ENCODE results near the gene ZIM2. TPM values are rescaled to one million over a fixed set of nuclear protein-coding genes. Genes with fewer than 3 reads are reported as not detected.

Gene ZIM2
- total and polyA plus RNA-seq, 2 donors (not counting 1 experiment from before 2014, with no cell fraction given): not detected

GRCh38 chr19:56838909-56839651 lies 1.4 kb downstream of the ZIM2 start:
- ATAC-seq (ENCODE audit: low read depth) (peak; percentile 58), DNase-seq (peak; percentile 53)
- Histone ChIP-seq H3K9ac (ENCODE audit: low read length) (no peak overlapping the region), H4K20me1 (ENCODE audit: control insufficient read depth, insufficient read depth, low read length, poor library complexity, severe bottlenecking) (no peaks in the 10 kb centered on the region), H3K9me3 (ENCODE audit: control extremely low read depth in 1 of 3, control insufficient read depth in 2 of 3, insufficient read depth in 1 of 3, low read length in 2 of 3) (peaks cover 0 to 47% (median 17%) of the 10 kb centered on the region in 3 donors), H3K4me2 (replicated peaks; ENCODE audit: low read depth, low read length, poor library complexity, severe bottlenecking) (peak overlapping the region; percentile 26), H3K27me3 (replicated peaks in 1 of 4; ENCODE audit: control extremely low read depth in 1 of 4, control insufficient read depth in 3 of 4, insufficient read depth in 4 of 4, low read length in 3 of 4) (peaks cover 0 to 37% (median 6%) of the 10 kb centered on the region in 4 experiments), H3K79me2 (ENCODE audit: control insufficient read depth, insufficient read depth, low read length) (no peaks in the 10 kb centered on the region), H2AFZ (ENCODE audit: insufficient read depth, low read depth, low read length, poor library complexity, severe bottlenecking) (no peak overlapping the region), H3K36me3 (replicated peaks in 1 of 2; ENCODE audit: control extremely low read depth in 1 of 2, control insufficient read depth in 1 of 2, extremely low read depth in 1 of 2, insufficient read depth in 2 of 2, low read length in 1 of 2) (no peaks in the 10 kb centered on the region), H3K4me3 (ENCODE audit: control extremely low read depth in 1 of 5, extremely low read depth in 1 of 5, insufficient read depth in 1 of 5, low read depth in 2 of 5, low read length in 4 of 5) (peak overlapping the region in 1 of 5 experiments; percentile 36), H3K4me1 (ENCODE audit: control insufficient read depth in 2 of 2, insufficient read depth in 2 of 2, low read length in 2 of 2) (peaks cover 0 to 10% of the 10 kb centered on the region in 2 donors), H3K27ac (ENCODE audit: low read length in 2 of 2) (no peak overlapping the region)
- TF ChIP-seq, protein P1, sequence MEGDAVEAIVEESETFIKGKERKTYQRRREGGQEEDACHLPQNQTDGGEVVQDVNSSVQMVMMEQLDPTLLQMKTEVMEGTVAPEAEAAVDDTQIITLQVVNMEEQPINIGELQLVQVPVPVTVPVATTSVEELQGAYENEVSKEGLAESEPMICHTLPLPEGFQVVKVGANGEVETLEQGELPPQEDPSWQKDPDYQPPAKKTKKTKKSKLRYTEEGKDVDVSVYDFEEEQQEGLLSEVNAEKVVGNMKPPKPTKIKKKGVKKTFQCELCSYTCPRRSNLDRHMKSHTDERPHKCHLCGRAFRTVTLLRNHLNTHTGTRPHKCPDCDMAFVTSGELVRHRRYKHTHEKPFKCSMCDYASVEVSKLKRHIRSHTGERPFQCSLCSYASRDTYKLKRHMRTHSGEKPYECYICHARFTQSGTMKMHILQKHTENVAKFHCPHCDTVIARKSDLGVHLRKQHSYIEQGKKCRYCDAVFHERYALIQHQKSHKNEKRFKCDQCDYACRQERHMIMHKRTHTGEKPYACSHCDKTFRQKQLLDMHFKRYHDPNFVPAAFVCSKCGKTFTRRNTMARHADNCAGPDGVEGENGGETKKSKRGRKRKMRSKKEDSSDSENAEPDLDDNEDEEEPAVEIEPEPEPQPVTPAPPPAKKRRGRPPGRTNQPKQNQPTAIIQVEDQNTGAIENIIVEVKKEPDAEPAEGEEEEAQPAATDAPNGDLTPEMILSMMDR (IDR thresholded peaks at IDR 0.05): no peak
- no peak for TF ChIP-seq EZH2 (IDR thresholded peaks at IDR 0.05; ENCODE audit: borderline replicate concordance, insufficient read depth, low read depth, low read length, poor library complexity, severe bottlenecking)
- Mint-ChIP-seq H3K27ac (no peak overlapping the region), H3K4me1 (no peaks in the 10 kb centered on the region), H3K9me3 (ENCODE audit: insufficient read depth) (peaks cover 18% of the 10 kb centered on the region), H3K4me3 (no peak overlapping the region), H3K27me3 (peaks cover 18% of the 10 kb centered on the region)
- ChIA-PET POLR2A (no interaction called here), CTCF (no interaction called here)
- WGBS (ENCODE audit: insufficient coverage): 42% methylated on average over 34 of the region's 34 CpGs
- intact Hi-C loops (cut with micrococcal nuclease): no loop called here
